PC-3 (cell line): ENCODE results near the gene APH1B. TPM values are rescaled to one million over a fixed set of nuclear protein-coding genes. Genes with fewer than 3 reads are reported as not detected.

Experiments used
- ATAC-seq: fragments of 200-7000 bp; cut with Tn5 transposase; 2 replicates; pipeline ENCODE4 v1.9.1; 2020; ENCODE audit warnings: mild to moderate bottlenecking, moderate library complexity
- BruUV-seq: library from RNA; stranded (reverse); fragments of 400-500 nt; replicated peaks from 2 replicates; lab custom pipeline; 2021; lab: Mats Ljungman, UMichigan
- CTCF ChIA-PET: fragments of 300-600 bp; sonication (Branson Sonifier 250); formaldehyde crosslinking; loops from one replicate; lab custom pipeline; 2022; ENCODE audit warnings: antibody characterized with exemption; lab: Charles Lee
- POLR2A ChIA-PET: fragments of 300-600 bp; sonication (Branson Sonifier 250); formaldehyde crosslinking; loops from one replicate; lab custom pipeline; 2022; ENCODE audit warnings: antibody characterized with exemption; ENCODE audit not compliant: unreplicated experiment; lab: Charles Lee
- DNase-seq: peaks from one replicate; pipeline ENCODE4 v3.0.0-alpha.2; 2015
- H2AFZ ChIP-seq: fragments of 300-600 bp; sonication (generic); 2 replicates; pipeline ENCODE4 v1.6.0; 2016; ENCODE audit warnings: antibody characterized with exemption, low read length
- H3F3A ChIP-seq: fragments of 300-600 bp; sonication (generic); one replicate; pipeline ENCODE4 v1.6.0; 2017; ENCODE audit warnings: antibody characterized with exemption, low read length, control low read depth, mild to moderate bottlenecking; ENCODE audit not compliant: unreplicated experiment
- H3K27ac ChIP-seq: fragments of 300-600 bp; sonication (generic); 2 replicates; pipeline ENCODE4 v1.5.1; 2016; ENCODE audit warnings: mild to moderate bottlenecking, low read length
- H3K27me3 ChIP-seq: fragments of 300-600 bp; sonication (generic); 2 replicates; pipeline ENCODE4 v1.6.1; 2016; ENCODE audit warnings: low read length, mixed read lengths
- H3K36me3 ChIP-seq: fragments of 300-600 bp; sonication (generic); 2 replicates; pipeline ENCODE4 v1.6.1; 2016; ENCODE audit warnings: low read depth, mixed run types, low read length, mixed read lengths
- H3K4me1 ChIP-seq: fragments of 300-600 bp; sonication (generic); 2 replicates; pipeline ENCODE4 v1.5.1; 2016; ENCODE audit warnings: low read length; ENCODE audit not compliant: insufficient read depth
- H3K4me2 ChIP-seq: fragments of 300-600 bp; sonication (generic); 2 replicates; pipeline ENCODE4 v1.6.0; 2016; ENCODE audit warnings: low read length
- H3K4me3 ChIP-seq: fragments of 300-600 bp; sonication (generic); 2 replicates; pipeline ENCODE4 v1.5.1; 2016; ENCODE audit warnings: mild to moderate bottlenecking, low read length, mixed read lengths
- H3K79me2 ChIP-seq: fragments of 300-600 bp; sonication (generic); 2 replicates; pipeline ENCODE4 v1.6.1; 2017; ENCODE audit warnings: low read length, mixed read lengths
- H3K9ac ChIP-seq: fragments of 300-600 bp; sonication (generic); 2 replicates; pipeline ENCODE4 v1.6.0; 2016; ENCODE audit warnings: mild to moderate bottlenecking, low read length
- H3K9me2 ChIP-seq: fragments of 300-600 bp; sonication (generic); replicated peaks from 2 replicates; pipeline ENCODE4 v1.6.1; 2016; ENCODE audit warnings: mixed run types, low read length, mixed read lengths
- H3K9me3 ChIP-seq: fragments of 300-600 bp; sonication (generic); 2 replicates; pipeline ENCODE4 v1.6.1; 2016; ENCODE audit warnings: low read length, mixed read lengths
- H4K20me1 ChIP-seq: fragments of 300-600 bp; sonication (generic); 2 replicates; pipeline ENCODE4 v1.6.1; 2016; ENCODE audit warnings: low read length, mixed read lengths
- EZH2 ChIP-seq: fragments of 300-600 bp; sonication (generic); IDR thresholded peaks from one replicate; pipeline ENCODE4 v1.6.1; 2017; ENCODE audit warnings: antibody characterized with exemption, mild to moderate bottlenecking, low read length; ENCODE audit not compliant: unreplicated experiment
- EZH2phosphoT487 ChIP-seq: fragments of 300-600 bp; sonication (generic); IDR thresholded peaks from 2 replicates; pipeline ENCODE4 v1.6.1; 2018; ENCODE audit warnings: mild to moderate bottlenecking, antibody characterized with exemption, low read length, borderline replicate concordance
- intact Hi-C: fragments of 100-400 bp; cut with micrococcal nuclease; formaldehyde crosslinking; loops from 2 replicates; pipeline ENCODE4 v1.9.0; 2023
- total RNA-seq: library from RNA; depleted of rRNA; stranded (reverse); fragments of >200 nt; gene quantifications from 2 replicates; pipeline ENCODE4 v1.2.3, GENCODE V29; 2014
- TF ChIP-seq, protein P1 (sequence below): fragments of 300-600 bp; sonication (generic); conservative IDR thresholded peaks from 2 replicates; pipeline ENCODE4 v1.5.1; 2017; ENCODE audit warnings: antibody characterized with exemption, low read depth, mild to moderate bottlenecking, low read length

APH1B gene
- total RNA-seq, 1 experiment from 2014 or later, result 2.8 TPM

DNA sequence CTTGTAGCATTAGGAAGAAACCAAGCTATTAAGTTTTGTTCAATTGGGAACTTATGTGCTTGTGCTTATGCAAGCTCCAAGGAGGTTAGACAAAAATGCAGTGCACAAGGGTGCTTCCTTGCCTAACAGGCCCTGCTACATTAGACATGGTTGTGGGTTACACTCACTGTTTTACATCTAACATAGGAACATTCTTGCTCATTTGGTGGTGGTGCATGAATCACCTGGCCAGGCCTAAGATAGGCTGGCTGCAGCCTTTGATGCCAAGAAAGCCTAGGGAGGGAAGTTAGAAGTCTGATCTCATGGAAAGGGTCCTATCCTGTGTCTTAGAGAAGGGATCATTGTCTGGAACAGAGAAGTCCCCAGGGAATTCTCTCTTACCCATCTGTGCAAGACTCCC, 60.8 kb downstream of the APH1B start:
- H3K4me1 ChIP-seq, result peaks cover 13% of the 10 kb centered on the region
- DNase-seq (peak; percentile 78), ATAC-seq (peak; percentile 49; the same call in 1 of the 2 replicates)
- H3F3A ChIP-seq, result no peaks in the 10 kb centered on the region
- H2AFZ ChIP-seq, result no peak overlapping the region
- no peaks in the 10 kb centered on the region for H3K79me2 ChIP-seq
- no peaks in the 10 kb centered on the region for H3K27me3 ChIP-seq
- H3K4me3 ChIP-seq, result no peak overlapping the region
- H3K9me3 ChIP-seq, result no peaks in the 10 kb centered on the region
- intact Hi-C loops, result no loop called here
- no peak overlapping the region for H3K9ac ChIP-seq
- H4K20me1 ChIP-seq, result no peaks in the 10 kb centered on the region
- ChIA-PET CTCF (no interaction called here), POLR2A (no interaction called here)
- no peak overlapping the region for H3K4me2 ChIP-seq
- TF ChIP-seq, protein P1, sequence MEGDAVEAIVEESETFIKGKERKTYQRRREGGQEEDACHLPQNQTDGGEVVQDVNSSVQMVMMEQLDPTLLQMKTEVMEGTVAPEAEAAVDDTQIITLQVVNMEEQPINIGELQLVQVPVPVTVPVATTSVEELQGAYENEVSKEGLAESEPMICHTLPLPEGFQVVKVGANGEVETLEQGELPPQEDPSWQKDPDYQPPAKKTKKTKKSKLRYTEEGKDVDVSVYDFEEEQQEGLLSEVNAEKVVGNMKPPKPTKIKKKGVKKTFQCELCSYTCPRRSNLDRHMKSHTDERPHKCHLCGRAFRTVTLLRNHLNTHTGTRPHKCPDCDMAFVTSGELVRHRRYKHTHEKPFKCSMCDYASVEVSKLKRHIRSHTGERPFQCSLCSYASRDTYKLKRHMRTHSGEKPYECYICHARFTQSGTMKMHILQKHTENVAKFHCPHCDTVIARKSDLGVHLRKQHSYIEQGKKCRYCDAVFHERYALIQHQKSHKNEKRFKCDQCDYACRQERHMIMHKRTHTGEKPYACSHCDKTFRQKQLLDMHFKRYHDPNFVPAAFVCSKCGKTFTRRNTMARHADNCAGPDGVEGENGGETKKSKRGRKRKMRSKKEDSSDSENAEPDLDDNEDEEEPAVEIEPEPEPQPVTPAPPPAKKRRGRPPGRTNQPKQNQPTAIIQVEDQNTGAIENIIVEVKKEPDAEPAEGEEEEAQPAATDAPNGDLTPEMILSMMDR, result no peak
- no peak for TF ChIP-seq EZH2
- TF ChIP-seq EZH2phosphoT487, result no peak
- no peaks in the 10 kb centered on the region; the same call in 1 of the 2 replicates for H3K36me3 ChIP-seq
- BruUV-seq, result no TSS peak
- H3K9me2 ChIP-seq, result no peaks in the 10 kb centered on the region
- H3K27ac ChIP-seq, result peak overlapping the region; percentile 32; the same call in 1 of the 2 replicates

DNA sequence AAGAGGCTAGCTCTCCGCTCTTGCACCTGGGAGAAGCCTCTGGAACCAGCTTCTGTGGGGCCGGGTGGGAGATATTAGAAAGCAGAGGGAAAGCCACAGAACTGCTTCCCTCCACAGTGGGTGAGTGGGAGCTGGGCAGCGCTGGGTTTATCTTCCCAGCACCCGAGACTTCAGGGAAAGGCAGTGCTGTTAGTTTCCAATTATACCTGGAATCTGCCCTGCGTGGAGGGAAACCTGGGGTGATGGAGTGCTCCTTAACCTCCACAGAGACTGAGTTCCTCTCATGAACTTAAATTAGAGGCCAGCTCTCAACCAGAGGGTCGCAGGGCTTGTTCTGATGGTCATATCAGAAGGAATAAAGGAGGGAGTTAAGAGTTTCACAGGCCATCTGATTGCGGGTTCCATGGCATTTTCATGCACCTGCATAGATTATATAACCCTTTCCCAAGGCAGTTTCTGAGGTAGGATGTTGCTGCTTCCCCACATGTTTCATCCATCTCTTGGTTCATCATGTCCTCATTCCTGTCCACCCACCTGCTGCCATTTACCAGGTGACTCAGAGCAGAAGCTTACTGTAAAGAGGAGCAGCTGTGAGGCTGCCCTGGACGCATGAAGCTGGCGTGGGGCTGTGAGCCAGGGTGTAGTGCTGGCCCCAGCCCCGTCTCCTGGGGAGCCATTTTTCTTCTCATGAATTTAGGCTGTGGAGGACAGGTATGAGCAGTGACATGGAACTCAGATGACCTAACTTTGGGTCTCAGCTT, 61.8 kb downstream of the APH1B start:
- Histone ChIP-seq H3K4me3 (no peak overlapping the region), H2AFZ (no peak overlapping the region), H3K36me3 (no peaks in the 10 kb centered on the region; the same call in 1 of the 2 replicates), H3K9me3 (no peaks in the 10 kb centered on the region), H3K27me3 (no peaks in the 10 kb centered on the region), H3K4me1 (peaks cover 9% of the 10 kb centered on the region), H3F3A (no peaks in the 10 kb centered on the region), H3K79me2 (no peaks in the 10 kb centered on the region), H3K9me2 (no peaks in the 10 kb centered on the region), H3K9ac (no peak overlapping the region), H3K4me2 (no peak overlapping the region), H3K27ac (no peak overlapping the region), H4K20me1 (no peaks in the 10 kb centered on the region)
- POLR2A ChIA-PET, result no interaction called here
- TF ChIP-seq EZH2phosphoT487 (no peak), EZH2 (no peak)
- TF ChIP-seq, protein P1, result no peak
- CTCF ChIA-PET, result no interaction called here
- no TSS peak for BruUV-seq
- intact Hi-C loops, result no loop called here
- DNase-seq, result no peak
- ATAC-seq, result no peak

DNA sequence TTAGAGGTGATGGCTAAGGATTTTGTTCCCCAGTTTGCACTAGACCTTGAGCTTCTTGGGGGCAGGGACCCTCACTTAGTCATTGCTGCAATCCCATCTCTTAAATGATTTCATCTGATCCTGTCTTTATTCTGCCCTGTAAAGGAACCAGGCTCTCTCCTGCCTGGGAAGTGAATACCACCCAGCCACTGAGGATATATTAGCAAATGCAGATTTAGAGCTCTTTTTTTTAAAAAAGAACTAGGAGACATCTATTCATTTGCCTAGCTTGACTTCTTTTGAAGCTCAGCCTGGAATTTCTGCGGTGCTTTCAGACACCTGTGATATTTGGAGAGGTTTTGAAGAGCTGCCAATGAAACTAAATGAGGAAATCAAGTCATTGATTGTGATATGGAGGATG, 62.4 kb downstream of the APH1B start:
- no peaks in the 10 kb centered on the region for H3K9me2 ChIP-seq
- no peak for DNase-seq
- CTCF ChIA-PET, result no interaction called here
- H4K20me1 ChIP-seq, result no peaks in the 10 kb centered on the region
- H3K4me2 ChIP-seq, result no peak overlapping the region
- BruUV-seq, result no TSS peak
- no peaks in the 10 kb centered on the region for H3K9me3 ChIP-seq
- no peak overlapping the region for H3K9ac ChIP-seq
- no peaks in the 10 kb centered on the region for H3F3A ChIP-seq
- H3K4me1 ChIP-seq, result peaks cover 10% of the 10 kb centered on the region
- no peaks in the 10 kb centered on the region; the same call in 1 of the 2 replicates for H3K36me3 ChIP-seq
- H3K27ac ChIP-seq, result no peak overlapping the region
- H3K27me3 ChIP-seq, result no peaks in the 10 kb centered on the region
- TF ChIP-seq, protein P1, result no peak
- no peak for TF ChIP-seq EZH2
- POLR2A ChIA-PET, result no interaction called here
- intact Hi-C loops, result no loop called here
- H3K4me3 ChIP-seq, result no peak overlapping the region
- no peak for ATAC-seq
- H2AFZ ChIP-seq, result no peak overlapping the region
- H3K79me2 ChIP-seq, result no peaks in the 10 kb centered on the region
